Smooth muscle cell (in vitro differentiated cells): ENCODE measurements around the gene PATJ. TPM values are rescaled to one million over a fixed set of nuclear protein-coding genes. Genes with fewer than 3 reads are reported as not detected.

ENCODE experiments used
- DNase-seq: peaks from one replicate; lab custom pipeline; 2025; ENCODE audit not compliant: unreplicated experiment; lab: John Stamatoyannopoulos, UW
- H2AFZ ChIP-seq: fragments of 200-600 bp; sonication (generic); 2 replicates; pipeline ENCODE4 v1.6.0; 2016; ENCODE audit warnings: antibody characterized with exemption, low read depth, mild to moderate bottlenecking
- H3F3A ChIP-seq: fragments of 200-600 bp; sonication (generic); 2 replicates; pipeline ENCODE4 v1.6.0; 2017; ENCODE audit warnings: antibody characterized with exemption, low read depth
- H3K27ac ChIP-seq: fragments of 200-600 bp; sonication (generic); 2 replicates; pipeline ENCODE4 v1.5.1; 2016; ENCODE audit warnings: low read depth, mild to moderate bottlenecking
- H3K27me3 ChIP-seq: fragments of 200-600 bp; sonication (generic); 2 replicates; pipeline ENCODE4 v1.6.1; 2016; ENCODE audit warnings: low read depth, mild to moderate bottlenecking
- H3K36me3 ChIP-seq: fragments of 200-600 bp; sonication (generic); 2 replicates; pipeline ENCODE4 v1.5.1; 2016; ENCODE audit warnings: low read depth
- H3K4me1 ChIP-seq: fragments of 200-600 bp; sonication (generic); 2 replicates; pipeline ENCODE4 v1.5.1; 2016; ENCODE audit warnings: low read depth
- H3K4me2 ChIP-seq: fragments of 200-600 bp; sonication (generic); 2 replicates; pipeline ENCODE4 v1.6.0; 2016; ENCODE audit warnings: mild to moderate bottlenecking
- H3K4me3 ChIP-seq: fragments of 200-600 bp; sonication (generic); 2 replicates; pipeline ENCODE4 v1.5.1; 2016; ENCODE audit warnings: mild to moderate bottlenecking
- H3K79me2 ChIP-seq: fragments of 200-600 bp; sonication (generic); 2 replicates; pipeline ENCODE4 v1.6.0; 2016; ENCODE audit warnings: low read depth, mild to moderate bottlenecking
- H3K9ac ChIP-seq: fragments of 200-600 bp; sonication (generic); 2 replicates; pipeline ENCODE4 v1.6.0; 2016; ENCODE audit warnings: low read depth
- H3K9me3 ChIP-seq: fragments of 200-600 bp; sonication (generic); replicated peaks from 2 replicates; pipeline ENCODE4 v1.5.1; 2016; ENCODE audit warnings: low read depth
- H4K20me1 ChIP-seq: fragments of 200-600 bp; sonication (generic); 2 replicates; pipeline ENCODE4 v1.6.0; 2016; ENCODE audit warnings: low read depth
- WGBS: methylation state at CpG from one replicate; pipeline ENCODE4 v1.1.7; 2016; ENCODE audit warnings: low lambda C conversion rate; 5-methylcytosine and 5-hydroxymethylcytosine counted together
- polyA plus RNA-seq: library from polyadenylated mRNA; unstranded; fragments of >200 nt; fragmentation: Nextera tagmentation; extraction: Ambion mirVana; gene quantifications from 2 replicates; pipeline ENCODE4 v1.2.1, GENCODE V29; 2016
- total RNA-seq: library from RNA; depleted of rRNA; stranded (reverse); fragments of >200 nt; gene quantifications from 2 replicates; pipeline ENCODE4 v1.2.3, GENCODE V29; 2014
- TF ChIP-seq, protein P1 (sequence below): fragments of 200-600 bp; sonication (generic); IDR thresholded peaks from 2 replicates; pipeline ENCODE4 v1.5.1; 2017; ENCODE audit warnings: borderline replicate concordance, mild to moderate bottlenecking, antibody characterized with exemption; ENCODE audit not compliant: insufficient read depth, poor library complexity, severe bottlenecking

The PATJ gene
- total and polyA plus RNA-seq, 2 experiments from 2014 or later, result 3.5 to 12.3 TPM

DNA sequence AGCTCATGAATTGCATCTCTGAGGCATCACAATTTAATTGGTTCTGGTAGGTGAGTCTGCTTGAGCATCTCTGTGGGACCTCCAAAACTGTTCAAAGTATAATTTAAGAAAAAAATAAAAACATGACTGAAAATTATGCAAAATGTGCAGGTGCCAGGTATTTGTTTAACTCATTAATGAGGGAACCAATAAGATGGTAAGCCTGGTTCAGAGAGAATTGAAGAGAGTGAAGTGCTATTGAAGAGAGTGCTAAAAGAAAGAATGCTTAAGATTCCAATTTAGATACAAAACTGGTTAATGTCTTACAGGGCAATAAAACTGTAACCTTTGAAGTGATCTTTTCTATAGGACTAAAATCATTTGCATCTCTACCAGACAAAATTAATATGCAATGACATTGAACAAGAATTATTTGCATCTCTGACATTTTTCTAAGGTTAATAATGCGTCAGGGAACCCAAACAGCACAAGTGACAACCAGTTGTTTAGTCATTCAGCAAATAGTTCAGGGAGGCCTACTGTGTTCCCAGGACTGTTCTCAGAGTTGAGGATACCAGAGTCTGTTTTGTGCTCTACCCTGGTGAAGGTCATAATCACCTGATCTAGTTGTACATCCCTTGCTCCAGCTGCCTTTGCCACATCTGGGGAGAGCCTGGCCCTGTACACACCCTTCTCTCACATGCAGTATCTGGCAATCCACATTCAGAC lies 183.5 kb downstream of the PATJ start:
- H3K27ac ChIP-seq, result no peak overlapping the region
- H3K4me1 ChIP-seq, result no peaks in the 10 kb centered on the region
- no peaks in the 10 kb centered on the region for H3K79me2 ChIP-seq
- H3K27me3 ChIP-seq, result no peaks in the 10 kb centered on the region
- no peak overlapping the region for H3K4me2 ChIP-seq
- H3K4me3 ChIP-seq, result no peak overlapping the region
- no peak for DNase-seq
- no peaks in the 10 kb centered on the region for H4K20me1 ChIP-seq
- H3F3A ChIP-seq, result no peaks in the 10 kb centered on the region
- no peaks in the 10 kb centered on the region for H3K9me3 ChIP-seq
- 89% methylated on average over 1 of the region's 1 CpG for WGBS
- no peaks in the 10 kb centered on the region for H3K36me3 ChIP-seq
- H3K9ac ChIP-seq, result no peak overlapping the region
- TF ChIP-seq, protein P1, sequence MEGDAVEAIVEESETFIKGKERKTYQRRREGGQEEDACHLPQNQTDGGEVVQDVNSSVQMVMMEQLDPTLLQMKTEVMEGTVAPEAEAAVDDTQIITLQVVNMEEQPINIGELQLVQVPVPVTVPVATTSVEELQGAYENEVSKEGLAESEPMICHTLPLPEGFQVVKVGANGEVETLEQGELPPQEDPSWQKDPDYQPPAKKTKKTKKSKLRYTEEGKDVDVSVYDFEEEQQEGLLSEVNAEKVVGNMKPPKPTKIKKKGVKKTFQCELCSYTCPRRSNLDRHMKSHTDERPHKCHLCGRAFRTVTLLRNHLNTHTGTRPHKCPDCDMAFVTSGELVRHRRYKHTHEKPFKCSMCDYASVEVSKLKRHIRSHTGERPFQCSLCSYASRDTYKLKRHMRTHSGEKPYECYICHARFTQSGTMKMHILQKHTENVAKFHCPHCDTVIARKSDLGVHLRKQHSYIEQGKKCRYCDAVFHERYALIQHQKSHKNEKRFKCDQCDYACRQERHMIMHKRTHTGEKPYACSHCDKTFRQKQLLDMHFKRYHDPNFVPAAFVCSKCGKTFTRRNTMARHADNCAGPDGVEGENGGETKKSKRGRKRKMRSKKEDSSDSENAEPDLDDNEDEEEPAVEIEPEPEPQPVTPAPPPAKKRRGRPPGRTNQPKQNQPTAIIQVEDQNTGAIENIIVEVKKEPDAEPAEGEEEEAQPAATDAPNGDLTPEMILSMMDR, result no peak
- no peak overlapping the region for H2AFZ ChIP-seq

DNA sequence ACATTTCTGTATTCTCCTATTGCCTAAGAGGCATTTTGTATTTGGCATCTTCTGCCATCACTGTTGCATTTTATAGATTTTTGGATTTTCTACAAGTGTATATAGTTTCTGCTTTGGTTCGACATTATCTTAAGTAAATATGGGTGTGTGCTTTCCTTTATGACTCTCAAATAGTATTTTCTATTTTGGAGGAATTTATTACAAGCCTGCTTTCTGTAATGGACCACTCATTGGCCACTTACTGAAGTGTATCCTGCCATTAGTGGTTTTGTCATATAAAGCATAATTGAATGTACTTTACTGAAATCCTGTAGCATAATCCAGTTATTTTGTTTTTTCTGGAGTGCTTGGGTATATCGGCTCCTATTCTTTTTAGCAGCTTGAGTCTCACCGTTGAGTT lies 184.3 kb downstream of the PATJ start:
- no peak for DNase-seq
- H3K4me3 ChIP-seq, result no peak overlapping the region
- no peaks in the 10 kb centered on the region for H3K9me3 ChIP-seq
- H4K20me1 ChIP-seq, result no peaks in the 10 kb centered on the region
- H3K4me1 ChIP-seq, result no peaks in the 10 kb centered on the region
- no peaks in the 10 kb centered on the region for H3K79me2 ChIP-seq
- H3K4me2 ChIP-seq, result no peak overlapping the region
- H3K36me3 ChIP-seq, result no peaks in the 10 kb centered on the region
- no peaks in the 10 kb centered on the region for H3F3A ChIP-seq
- no peak overlapping the region for H2AFZ ChIP-seq
- H3K9ac ChIP-seq, result no peak overlapping the region
- WGBS, result 78% methylated on average over 3 of the region's 3 CpGs
- TF ChIP-seq, protein P1, result no peak
- no peaks in the 10 kb centered on the region for H3K27me3 ChIP-seq
- no peak overlapping the region for H3K27ac ChIP-seq

DNA sequence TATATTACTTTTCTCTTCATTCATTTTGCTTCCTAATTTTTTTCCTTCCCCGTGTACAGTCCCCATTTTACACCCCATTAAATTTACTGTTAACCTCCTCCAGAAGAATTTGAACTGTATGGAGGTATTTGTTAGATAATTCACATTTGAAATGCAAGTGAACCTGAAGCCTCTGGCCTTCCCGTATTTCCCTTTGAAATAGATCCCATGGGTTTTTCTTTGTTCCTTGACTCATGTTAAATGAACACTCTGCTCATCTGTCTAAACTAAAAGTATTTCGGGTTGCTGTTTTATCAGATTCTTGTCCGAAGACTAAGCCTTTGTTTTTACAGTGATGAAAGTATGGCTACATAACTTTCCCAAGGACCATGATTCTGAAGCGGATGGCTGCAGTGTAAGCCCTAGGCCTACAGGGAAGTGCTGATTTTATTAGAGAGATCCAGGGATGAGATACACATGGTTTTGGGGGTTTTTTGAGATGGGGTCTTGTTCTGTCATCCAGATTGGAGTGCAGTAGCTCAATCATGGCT lies 187.9 kb downstream of the PATJ start:
- Histone ChIP-seq H2AFZ (no peak overlapping the region), H3K9me3 (no peaks in the 10 kb centered on the region), H3K9ac (no peak overlapping the region), H3K36me3 (no peaks in the 10 kb centered on the region), H3K4me2 (no peak overlapping the region), H3K79me2 (no peaks in the 10 kb centered on the region), H4K20me1 (no peaks in the 10 kb centered on the region), H3K27me3 (no peaks in the 10 kb centered on the region), H3K27ac (no peak overlapping the region), H3F3A (no peaks in the 10 kb centered on the region), H3K4me1 (no peaks in the 10 kb centered on the region), H3K4me3 (no peak overlapping the region)
- DNase-seq, result no peak
- 56% methylated on average over 5 of the region's 5 CpGs for WGBS
- TF ChIP-seq, protein P1, result no peak

DNA sequence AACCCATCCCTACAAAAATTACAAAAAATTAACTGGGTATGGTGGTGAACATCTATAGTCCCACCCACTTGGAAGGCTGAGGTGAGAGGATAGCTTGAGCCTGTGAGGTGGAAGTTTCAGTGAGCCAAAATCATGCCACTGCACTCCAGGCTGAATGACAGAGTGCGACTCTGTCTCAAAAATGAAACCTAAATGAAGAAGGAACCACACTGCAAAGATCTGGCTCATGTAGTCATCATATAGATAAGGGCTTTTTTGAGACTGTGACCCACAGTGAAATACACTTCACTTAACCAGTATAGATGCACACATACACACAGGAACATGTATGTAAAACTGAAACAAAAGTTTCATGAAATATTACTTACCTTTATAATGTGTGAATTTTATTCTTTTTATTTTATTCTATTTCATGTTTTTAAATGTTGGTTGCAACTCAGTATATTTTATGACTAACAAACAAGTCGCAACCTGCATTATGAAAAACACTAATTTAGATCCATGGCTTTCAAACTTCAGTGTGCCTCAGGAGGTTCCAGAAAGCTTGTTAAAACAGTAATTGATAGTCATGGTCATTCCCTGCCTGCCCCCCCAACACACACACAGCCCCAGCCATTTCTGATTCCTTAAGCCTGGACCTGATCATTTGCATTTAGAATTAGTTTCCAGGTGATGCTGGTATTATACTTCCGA lies 189.5 kb downstream of the PATJ start:
- H3K27ac ChIP-seq, result no peak overlapping the region
- no peaks in the 10 kb centered on the region for H3K4me1 ChIP-seq
- WGBS, result 84% methylated on average over 3 of the region's 3 CpGs

More for the DNA sequence above, 189.5 kb downstream of the PATJ start:
- H3K79me2 ChIP-seq, result no peaks in the 10 kb centered on the region
- no peak overlapping the region for H3K4me3 ChIP-seq
- H3F3A ChIP-seq, result no peaks in the 10 kb centered on the region
- no peak overlapping the region for H3K9ac ChIP-seq
- TF ChIP-seq, protein P1, result no peak
- H3K4me2 ChIP-seq, result no peak overlapping the region
- DNase-seq, result no peak
- no peaks in the 10 kb centered on the region for H3K36me3 ChIP-seq
- H3K27me3 ChIP-seq, result no peaks in the 10 kb centered on the region
- no peaks in the 10 kb centered on the region for H4K20me1 ChIP-seq
- H2AFZ ChIP-seq, result no peak overlapping the region
- H3K9me3 ChIP-seq, result no peaks in the 10 kb centered on the region
